ENCODE data around the gene PACS1.

PACS1 gene

GRCh38 chr11:66293777-66294625 is 223.9 kb downstream of the PACS1 start:
- no peak for DNase-seq

All from activated gamma-delta T cell treated with Interleukin-2 at 50 U/mL for 16 hours (primary cell).